Ishikawa (cell line): Measurements from ENCODE around the gene BHMT2.
A peak's percentile ranks its signal among the peaks of the same experiment; 100 is the strongest.

ENCODE experiments used
- CEBPB ChIP-seq: IDR thresholded peaks from 2 replicates; pipeline ENCODE4 v1.6.1; 2012
- CREB1 ChIP-seq: IDR thresholded peaks from 2 replicates; pipeline ENCODE4 v1.6.1; 2012; ENCODE audit warnings: low read depth
- EGR1 ChIP-seq: IDR thresholded peaks from 2 replicates; pipeline ENCODE4 v1.6.1; 2012
- EP300 ChIP-seq: IDR thresholded peaks from 2 replicates; pipeline ENCODE4 v1.6.1; 2012; ENCODE audit warnings: borderline replicate concordance
- FOXM1 ChIP-seq: IDR thresholded peaks from 2 replicates; pipeline ENCODE4 v1.6.1; 2012; ENCODE audit warnings: low read depth, borderline replicate concordance
- NFIC ChIP-seq: IDR thresholded peaks from 2 replicates; pipeline ENCODE4 v1.6.1; 2012
- RAD21 ChIP-seq: IDR thresholded peaks from 2 replicates; pipeline ENCODE4 v1.6.1; 2012; ENCODE audit warnings: low read depth
- REST ChIP-seq: IDR thresholded peaks from 2 replicates; pipeline ENCODE4 v1.6.1; 2012; ENCODE audit warnings: low read depth, mild to moderate bottlenecking
- TAF1 ChIP-seq: IDR thresholded peaks from 2 replicates; pipeline ENCODE4 v1.6.1; 2012; ENCODE audit warnings: low read depth, mild to moderate bottlenecking
- TCF12 ChIP-seq: IDR thresholded peaks from 2 replicates; pipeline ENCODE4 v1.6.1; 2012; ENCODE audit warnings: low read depth
- TEAD4 ChIP-seq: IDR thresholded peaks from 2 replicates; pipeline ENCODE4 v1.6.1; 2012
- USF1 ChIP-seq: IDR thresholded peaks from 2 replicates; pipeline ENCODE4 v1.6.1; 2012
- YY1 ChIP-seq: IDR thresholded peaks from 2 replicates; pipeline ENCODE4 v1.6.1; 2012; ENCODE audit warnings: low read depth
- ZBTB7A ChIP-seq: IDR thresholded peaks from 2 replicates; pipeline ENCODE4 v1.6.1; 2012; ENCODE audit warnings: low read depth
- TF ChIP-seq, protein P1 (sequence below): IDR thresholded peaks from 2 replicates; pipeline ENCODE4 v1.6.1; 2012

Gene BHMT2, protein sequence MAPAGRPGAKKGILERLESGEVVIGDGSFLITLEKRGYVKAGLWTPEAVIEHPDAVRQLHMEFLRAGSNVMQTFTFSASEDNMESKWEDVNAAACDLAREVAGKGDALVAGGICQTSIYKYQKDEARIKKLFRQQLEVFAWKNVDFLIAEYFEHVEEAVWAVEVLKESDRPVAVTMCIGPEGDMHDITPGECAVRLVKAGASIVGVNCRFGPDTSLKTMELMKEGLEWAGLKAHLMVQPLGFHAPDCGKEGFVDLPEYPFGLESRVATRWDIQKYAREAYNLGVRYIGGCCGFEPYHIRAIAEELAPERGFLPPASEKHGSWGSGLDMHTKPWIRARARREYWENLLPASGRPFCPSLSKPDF

GRCh38 chr5:79069488-79070349, at the start of gene BHMT2, which contains the start of gene DMGDH:
TSS of gene BHMT2 (plus strand) at chr5:79069767. CDS start at chr5:79069783, 16 bp downstream.
TSS of gene DMGDH (minus strand) at chr5:79069674. CDS start at chr5:79069620, 54 bp downstream.
- TF ChIP-seq CREB1 (no peak), TAF1 (no peak), NFIC (no peak), EP300 (no peak), FOXM1 (no peak), TCF12 (no peak), TEAD4 (no peak)
- TF ChIP-seq, protein P1, sequence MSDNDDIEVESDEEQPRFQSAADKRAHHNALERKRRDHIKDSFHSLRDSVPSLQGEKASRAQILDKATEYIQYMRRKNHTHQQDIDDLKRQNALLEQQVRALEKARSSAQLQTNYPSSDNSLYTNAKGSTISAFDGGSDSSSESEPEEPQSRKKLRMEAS: no peak

- no peak for TF ChIP-seq EP300
- TF ChIP-seq RAD21: peak; percentile 84
These were observed 48.6 kb upstream of the BHMT2 start for GRCh38 chr5:79020861-79021561.

DNA sequence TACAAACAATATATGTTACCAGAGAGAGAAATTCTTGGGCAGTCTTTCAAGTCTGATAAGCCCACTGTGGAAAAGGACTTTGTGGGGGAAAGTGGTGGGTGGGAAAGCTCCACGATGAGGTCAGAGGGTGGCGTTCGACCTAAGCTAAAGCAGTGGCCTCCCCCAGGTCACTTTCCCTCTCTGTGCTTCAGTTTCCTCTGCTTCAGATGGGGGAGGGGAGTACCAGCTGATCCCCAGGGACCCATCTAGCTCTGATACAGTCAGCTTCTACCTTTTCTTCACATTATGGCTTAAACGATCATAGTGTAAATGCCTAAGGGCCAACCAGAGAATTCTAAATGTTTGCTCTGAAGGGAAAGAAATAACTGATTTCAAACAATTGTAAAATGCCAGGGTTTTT, 47.8 kb upstream of the BHMT2 start:
- TF ChIP-seq EGR1: no peak
- no peak for TF ChIP-seq TCF12
- no peak for TF ChIP-seq ZBTB7A
- TF ChIP-seq FOXM1: no peak
- no peak for TF ChIP-seq RAD21
- no peak for TF ChIP-seq EP300
- TF ChIP-seq CEBPB: no peak
- no peak for TF ChIP-seq USF1
- TF ChIP-seq, protein P1: no peak
- TF ChIP-seq CREB1: no peak
- no peak for TF ChIP-seq REST
- TF ChIP-seq TAF1: no peak
- TF ChIP-seq NFIC: no peak
- TF ChIP-seq YY1: no peak
- no peak for TF ChIP-seq TEAD4

DNA sequence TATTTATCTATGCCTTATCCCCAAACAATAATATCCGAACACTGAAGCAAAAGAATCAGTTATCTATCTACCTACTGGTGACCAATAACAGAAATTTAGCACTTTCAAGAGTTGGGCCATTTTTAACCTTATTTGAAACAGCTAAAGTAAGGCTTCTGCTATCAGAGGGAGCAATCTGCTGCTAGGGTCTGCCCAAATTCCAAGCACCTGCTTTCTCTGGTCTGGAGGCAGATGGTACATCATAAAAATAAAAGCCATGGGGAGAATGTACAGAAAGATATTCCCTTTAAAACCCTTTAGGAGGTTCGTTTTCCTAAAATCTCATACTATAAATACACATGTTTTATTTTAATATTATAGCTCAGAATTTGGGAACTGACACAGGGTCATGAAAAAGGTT, 46.8 kb upstream of the BHMT2 start:
- no peak for TF ChIP-seq EGR1
- TF ChIP-seq CREB1: no peak
- TF ChIP-seq TCF12: no peak

- TF ChIP-seq FOXM1: no peak
- no peak for TF ChIP-seq RAD21
- no peak for TF ChIP-seq USF1
- TF ChIP-seq TEAD4: no peak
- TF ChIP-seq TCF12: no peak
- TF ChIP-seq CREB1: no peak
These were observed 46.2 kb upstream of the BHMT2 start for GRCh38 chr5:79023348-79023747.

- TF ChIP-seq TAF1 (no peak), CEBPB (no peak), NFIC (no peak), FOXM1 (no peak), USF1 (no peak), ZBTB7A (no peak), TEAD4 (no peak), YY1 (no peak), TCF12 (no peak), RAD21 (no peak), EGR1 (no peak)
- TF ChIP-seq, protein P1: no peak
These were observed 45.6 kb upstream of the BHMT2 start for GRCh38 chr5:79023947-79024346.
